PC-3 (cell line): Measurements from ENCODE around the gene BMPR1A.

ENCODE experiments used
- CTCF ChIP-seq: fragments of 300-600 bp; sonication (generic); conservative IDR thresholded peaks from 2 replicates; pipeline ENCODE4 v1.5.1; 2017; ENCODE audit warnings: antibody characterized with exemption, low read depth, mild to moderate bottlenecking, low read length
- EZH2 ChIP-seq: fragments of 300-600 bp; sonication (generic); IDR thresholded peaks from one replicate; pipeline ENCODE4 v1.6.1; 2017; ENCODE audit warnings: antibody characterized with exemption, mild to moderate bottlenecking, low read length; ENCODE audit not compliant: unreplicated experiment

GRCh38 chr10:86850481-86850880 lies 94.1 kb downstream of the BMPR1A start:
- TF ChIP-seq CTCF (no peak), EZH2 (no peak)
